ENCODE measurements around the gene CLCN7. TPM values are rescaled to one million over a fixed set of nuclear protein-coding genes. Genes with fewer than 3 reads are reported as not detected.
"Not testable (repeated sequence)": the region's sequence is repeated elsewhere in the genome, so short reads cannot be mapped to it uniquely, and the experiment has no call there.

CLCN7 gene
- polyA plus RNA-seq, 4 donors, result 36.8 to 78.5 (median 54.4) TPM

DNA sequence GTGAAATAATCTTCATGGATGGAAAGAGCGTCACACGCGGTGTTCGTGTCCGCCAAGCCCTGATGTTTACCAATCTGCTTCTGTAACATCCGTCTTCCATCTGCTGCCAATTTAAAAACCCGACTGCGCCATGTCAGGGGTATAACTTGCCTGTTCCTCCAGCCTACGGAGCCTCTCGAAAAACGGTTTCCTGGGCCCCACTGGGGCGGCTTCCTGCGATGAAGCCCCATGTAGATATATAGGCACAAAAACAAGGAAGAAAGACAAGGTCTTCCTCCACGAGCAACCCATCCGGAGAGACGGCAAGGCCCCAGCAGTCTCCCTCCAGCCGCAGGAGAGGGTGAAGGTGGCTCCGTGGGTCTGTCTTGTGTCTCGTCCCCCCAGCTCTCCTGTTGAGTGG lies 13.8 kb upstream of the CLCN7 start, which contains the start of gene PTX4:
Gene PTX4, minus strand, starts transcription at position 326 of the 400 bp plus-strand sequence. Its CDS starts 35 bp downstream, at position 291.
- DNase-seq (ENCODE audit: low read depth in 4 of 4, low spot score in 2 of 4), result no peak

DNA sequence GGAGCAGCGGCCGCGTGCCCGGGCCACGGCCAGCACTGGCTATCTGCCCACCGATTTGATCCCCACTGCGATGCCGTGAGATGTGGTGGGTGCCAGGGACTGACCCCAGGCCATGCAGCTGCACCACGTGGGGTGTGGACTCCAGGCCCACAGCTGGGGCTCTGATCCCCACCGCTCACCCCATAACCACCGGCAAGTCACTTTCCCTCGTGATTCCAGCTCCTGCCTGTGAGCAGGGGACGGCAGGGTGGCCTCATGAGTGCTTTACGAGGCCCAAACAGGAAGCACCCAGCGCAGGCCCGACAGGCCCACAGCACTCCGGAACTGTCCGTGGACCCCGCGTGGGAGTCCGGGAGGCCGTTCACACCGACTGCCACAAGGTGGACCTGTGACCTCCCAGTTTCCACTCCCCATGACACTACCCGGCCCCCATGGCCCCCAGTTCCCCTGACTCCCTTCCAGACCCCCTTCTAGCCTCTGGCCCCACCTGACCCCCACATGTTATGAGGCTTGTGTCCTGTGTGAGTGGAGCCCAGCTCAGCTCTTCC lies 13.3 kb upstream of the CLCN7 start:
- no peak for DNase-seq (ENCODE audit: low read depth in 4 of 4, low spot score in 2 of 4)

DNA sequence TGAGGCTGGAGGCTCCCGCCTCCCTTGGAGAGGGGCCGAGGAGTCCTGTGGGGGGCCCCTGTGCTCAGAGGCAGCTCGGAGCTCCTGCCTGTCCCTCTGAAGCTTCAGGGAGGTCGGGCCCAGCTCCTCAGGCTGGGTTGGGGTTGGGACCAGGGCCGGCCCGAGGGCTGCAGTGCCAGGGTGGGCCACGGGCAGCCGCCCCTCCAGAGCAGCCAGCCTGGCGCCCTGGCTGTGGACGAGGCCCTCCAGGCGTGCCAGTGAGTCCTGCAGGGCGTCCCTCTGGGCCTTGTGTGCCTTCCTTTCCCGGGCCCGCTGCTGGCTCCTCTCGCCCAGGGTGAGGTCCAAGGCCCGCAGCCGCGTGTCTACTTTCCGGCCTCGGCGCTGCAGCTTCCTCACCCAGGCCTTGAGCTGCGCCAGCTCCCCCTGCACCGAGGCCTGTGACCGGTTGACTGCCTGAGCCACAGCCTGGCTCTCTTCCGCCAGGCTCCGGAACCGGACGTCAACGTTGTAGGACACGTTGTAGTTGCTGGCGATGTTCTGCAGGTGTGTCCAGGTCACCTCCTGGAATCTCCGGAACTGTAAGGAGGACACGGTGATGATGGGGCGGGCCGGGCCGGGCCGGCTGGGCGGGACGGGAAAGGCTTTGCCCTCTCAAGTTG lies 12.7 kb upstream of the CLCN7 start:
- DNase-seq (ENCODE audit: low read depth in 4 of 4, low spot score in 2 of 4), result no peak

DNA sequence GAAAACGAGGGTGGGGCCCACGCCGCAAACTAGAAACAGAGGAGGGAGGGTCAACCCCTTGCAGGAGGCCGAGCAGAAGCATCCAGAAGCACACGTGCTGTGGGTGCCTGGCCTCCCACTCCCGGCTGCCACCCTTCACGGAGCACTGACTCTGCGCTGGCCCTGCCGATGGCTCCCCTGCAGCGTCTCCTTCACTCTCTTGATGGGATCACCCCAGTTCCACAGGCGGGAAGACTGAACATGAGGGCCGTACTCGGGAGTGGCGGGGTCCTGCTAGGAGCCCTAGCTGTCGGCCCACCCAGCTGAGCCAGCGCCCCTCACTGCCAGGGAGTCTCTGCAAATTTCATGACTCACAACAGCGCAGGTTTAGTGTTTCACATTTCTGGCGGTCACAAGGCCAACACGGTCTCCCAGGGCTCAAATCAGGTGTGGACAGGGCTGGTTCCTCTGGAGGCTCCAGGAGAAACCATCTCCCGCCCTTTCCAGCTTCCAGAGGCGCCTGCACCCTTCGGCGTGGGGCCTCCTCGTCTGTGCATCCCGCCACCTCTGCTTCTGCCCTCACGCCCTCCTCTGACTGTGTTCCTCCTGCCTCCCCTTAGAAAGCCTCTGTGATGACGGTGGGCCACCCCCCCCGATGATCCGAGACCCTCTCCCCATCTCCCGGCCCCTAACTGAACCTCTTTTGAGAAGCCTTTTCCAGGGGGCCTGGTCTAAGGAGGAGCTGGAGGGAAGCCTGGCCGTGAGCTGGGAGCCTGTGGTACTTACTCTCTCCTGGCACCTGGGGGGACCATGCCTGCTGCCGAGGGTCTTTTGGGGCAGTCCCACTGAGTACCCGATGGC lies 11.9 kb upstream of the CLCN7 start:
- no peak for DNase-seq (ENCODE audit: low read depth in 4 of 4, low spot score in 2 of 4)

DNA sequence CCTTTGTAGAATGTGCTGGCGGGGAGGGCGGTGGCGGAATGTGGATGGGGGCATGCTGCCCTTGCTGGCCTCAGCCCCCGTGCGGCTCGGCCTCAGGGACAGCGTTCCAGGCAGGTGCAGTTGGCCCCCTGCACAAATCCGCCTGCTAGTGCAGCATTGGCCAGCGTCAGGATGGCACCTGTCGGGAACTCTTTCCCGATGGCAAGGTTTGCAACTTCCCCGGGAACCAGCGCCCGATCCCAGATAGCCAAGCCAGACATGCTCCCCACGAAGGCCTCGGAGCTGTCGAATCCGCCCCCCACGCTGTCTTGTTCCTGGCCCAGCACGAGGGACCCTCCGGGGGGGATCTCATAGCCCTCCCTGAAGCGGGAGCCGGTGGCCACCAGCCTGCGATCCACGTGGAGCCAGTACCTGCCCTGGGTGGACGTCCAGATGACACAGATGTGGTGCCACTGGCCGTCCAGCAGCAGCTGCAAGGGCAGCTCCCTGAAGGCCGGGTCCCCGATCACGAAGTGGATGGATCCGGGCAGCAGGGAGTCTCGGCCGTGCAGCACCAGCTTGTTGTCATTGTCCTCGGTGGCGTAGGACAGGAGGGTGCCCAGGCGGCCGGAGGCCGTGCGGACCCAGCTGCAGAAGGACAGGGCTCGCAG lies 11.1 kb upstream of the CLCN7 start:
- no peak for DNase-seq (ENCODE audit: low read depth in 4 of 4, low spot score in 2 of 4)

DNA sequence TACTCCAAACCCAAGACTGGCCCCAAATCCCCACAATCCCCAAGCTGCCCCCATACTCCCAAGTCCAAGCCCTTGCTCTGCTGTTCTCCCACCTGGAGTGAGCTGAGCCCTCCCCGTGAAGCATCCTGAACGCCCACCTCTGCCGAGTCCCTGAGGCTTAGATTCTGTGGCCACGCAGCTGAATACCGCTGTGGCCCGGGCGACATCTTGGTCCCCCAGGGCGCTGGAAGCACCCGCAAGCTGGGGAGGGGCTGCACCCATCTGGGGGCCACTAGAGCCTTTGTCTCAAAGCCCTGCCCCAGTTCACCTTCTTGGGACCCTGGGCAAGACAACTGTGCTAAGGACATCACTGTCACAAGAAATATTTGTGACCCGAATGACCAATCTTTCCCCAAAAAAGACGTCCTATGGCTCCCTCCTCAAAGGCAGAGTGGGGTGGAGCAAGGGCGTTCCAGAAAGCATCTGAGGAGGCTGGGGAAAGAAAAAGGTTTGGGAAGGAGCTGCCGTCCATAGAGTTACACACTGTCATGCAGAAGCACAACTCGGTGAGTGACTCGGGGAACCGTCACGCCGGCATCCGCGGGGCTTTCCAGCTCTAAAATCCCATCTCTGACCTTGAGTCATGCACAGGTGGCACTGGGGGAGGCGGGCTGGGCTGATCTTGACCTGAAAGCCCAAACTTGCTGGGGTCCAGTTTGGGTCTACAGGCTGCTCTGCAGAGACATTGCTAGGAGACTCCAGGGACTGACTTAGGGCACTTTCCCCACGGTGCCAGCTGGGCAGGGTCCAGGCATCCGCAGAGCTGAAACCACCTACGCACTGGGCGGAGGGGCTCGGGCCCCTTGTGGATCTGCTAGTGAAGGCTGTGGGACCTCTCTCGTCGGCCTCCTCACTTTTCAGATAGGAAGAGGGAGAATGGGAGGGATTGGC lies 7.3 kb upstream of the CLCN7 start:
- no peak for DNase-seq (ENCODE audit: low read depth in 4 of 4, low spot score in 2 of 4)

DNA sequence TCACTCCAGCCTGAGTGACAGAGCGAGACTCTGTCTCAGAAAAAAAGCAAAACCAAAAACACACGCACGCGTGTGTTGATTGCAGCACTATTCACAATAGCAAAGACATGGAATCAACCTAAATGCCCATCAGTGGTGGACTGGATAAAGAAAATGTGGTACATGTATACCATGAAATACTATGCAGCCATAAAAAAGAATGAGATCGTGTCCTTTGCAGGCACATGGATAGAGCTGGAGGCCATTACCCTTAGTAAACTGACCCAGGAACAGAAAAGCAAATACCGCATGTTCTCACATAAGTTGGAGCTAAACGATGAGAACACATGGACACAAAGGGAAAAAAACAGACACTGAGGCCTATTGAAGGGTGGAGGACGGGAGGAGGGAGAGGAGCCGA lies 4.1 kb upstream of the CLCN7 start:
- not testable (repeated sequence) for DNase-seq (ENCODE audit: low read depth in 4 of 4, low spot score in 2 of 4)

DNA sequence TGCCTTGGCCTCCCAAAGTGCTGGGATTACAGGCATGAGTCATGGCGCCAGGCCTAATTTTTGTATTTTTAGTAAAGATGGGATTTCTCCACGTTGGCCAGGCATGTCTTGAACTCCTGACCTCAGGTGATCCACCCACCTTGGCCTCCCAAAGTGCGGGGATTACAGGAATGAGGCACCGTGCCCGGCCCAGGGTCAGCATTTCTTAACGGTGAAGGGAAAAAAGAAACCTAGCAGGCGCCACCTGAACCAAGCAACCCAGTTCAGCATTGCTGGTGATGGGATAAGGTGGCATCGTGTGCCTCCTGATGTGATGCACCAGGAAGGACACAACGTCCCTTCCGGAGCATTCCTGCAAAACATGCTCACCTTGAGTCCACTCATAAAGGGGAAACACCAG lies 2.2 kb upstream of the CLCN7 start:
- no peak for DNase-seq (ENCODE audit: low read depth in 4 of 4, low spot score in 2 of 4)

DNA sequence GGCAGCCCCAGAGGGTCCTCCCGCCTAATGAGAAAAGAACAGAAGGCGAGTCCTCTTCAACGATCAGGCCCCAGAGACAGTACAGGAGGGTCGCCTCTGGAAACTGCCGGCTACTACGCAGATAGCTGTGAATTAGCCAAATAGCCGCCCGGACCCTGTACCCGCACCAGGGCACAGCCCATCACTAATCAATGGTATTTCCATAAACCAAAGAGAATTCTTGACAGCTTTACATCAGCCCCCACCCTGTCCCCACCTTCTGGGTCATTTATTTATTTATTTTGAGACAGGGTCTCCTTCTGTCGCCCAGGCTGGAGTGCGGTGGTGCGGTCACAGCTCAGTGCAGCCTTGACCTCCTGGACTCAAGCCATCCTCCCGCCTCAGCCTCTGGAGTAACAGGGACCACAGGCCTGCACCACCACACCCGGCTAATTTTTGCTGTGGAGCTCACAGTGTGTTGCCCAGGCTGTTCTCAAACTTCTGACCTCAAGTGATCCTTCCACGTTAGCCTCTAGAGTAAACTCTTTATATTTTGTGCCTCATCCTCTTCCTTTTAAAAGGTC lies 805 bp upstream of the CLCN7 start:
- DNase-seq (ENCODE audit: low read depth in 4 of 4, low spot score in 2 of 4), result no peak

DNA sequence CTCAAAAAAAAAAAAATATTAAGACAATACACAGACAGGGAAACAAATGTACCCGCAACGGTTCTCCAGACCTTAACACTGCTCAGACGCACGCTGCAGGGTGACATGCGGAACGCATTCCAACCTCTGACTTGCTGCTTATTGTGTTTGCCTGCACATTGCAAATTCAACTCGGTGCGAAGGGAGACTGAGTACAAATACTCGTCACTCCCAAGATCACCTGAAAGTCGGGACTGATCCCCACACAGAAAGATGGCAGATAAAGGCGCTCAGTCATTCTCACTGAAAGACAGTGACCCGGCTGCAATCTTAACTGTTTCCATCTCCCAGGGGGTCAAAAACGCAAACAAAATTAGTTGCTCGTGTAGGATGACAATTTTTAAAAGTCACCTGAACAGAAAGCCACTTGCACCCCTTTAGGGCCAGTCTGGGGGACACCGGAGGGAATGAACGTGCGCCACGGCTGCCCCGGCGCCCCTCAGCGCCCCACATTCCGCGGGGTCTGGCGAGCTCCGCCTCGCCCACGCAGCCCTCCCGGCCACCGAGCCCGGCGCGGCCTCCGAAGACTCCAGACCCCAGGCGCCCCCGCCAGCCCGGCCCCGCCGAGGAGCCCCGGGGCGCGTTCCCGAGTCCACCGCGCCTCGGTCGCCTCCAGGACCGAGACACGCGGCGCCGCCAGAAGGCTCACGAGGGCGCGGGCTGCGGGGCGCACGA lies 589 bp downstream of the CLCN7 start:
- DNase-seq (ENCODE audit: low read depth in 4 of 4, low spot score in 2 of 4), result no peak

DNA sequence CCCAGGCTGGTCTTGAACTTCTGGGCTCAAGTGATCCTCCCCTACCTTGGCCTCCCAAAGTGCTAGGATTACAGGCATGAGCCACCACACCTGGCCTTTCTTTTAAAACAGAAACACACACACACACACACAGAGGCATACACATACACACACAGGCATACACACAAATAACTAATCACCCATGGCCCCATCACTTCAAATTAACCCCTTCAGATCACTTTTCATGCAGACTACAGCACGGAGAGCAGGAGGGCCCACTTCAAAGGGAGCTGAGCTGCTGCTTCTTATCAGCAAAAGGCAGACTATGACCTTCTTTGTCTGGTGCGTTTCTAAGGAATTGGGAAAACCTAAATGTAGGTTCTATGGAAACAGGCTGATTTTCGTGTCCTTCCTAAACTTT lies 1.9 kb downstream of the CLCN7 start:
- DNase-seq (ENCODE audit: low read depth in 4 of 4, low spot score in 2 of 4), result no peak

DNA sequence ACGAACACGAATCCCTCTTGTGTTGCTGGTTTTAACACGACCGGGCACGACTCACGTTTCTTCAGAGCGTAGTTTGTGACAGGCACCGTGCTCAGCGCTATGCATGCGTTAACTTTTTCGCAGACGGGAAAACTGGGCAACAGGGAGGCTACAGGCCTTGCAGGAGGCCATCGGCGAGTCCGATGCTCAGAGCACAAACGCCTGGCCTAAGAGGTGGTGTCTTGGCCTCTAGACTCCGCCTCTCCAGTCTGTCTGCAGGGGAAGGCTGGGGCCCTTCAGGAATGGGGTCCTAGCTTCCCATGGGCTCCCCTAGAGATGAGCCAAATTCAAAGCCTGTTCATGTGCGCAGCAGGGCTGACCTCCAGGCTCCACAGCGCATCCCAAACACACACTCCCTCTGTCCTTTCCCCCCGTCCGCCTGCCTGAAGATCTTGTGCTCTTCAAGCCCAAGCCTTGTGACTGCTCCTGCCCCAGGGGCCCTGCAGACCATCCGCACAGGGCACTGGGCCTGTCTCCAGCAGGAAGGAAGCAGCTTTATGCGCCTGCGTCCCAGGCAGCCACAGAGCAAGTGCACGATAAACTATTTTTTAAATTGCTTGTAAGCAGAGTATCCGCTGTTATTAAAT lies 3.1 kb downstream of the CLCN7 start:
- no peak for DNase-seq (ENCODE audit: low read depth in 4 of 4, low spot score in 2 of 4)

DNA sequence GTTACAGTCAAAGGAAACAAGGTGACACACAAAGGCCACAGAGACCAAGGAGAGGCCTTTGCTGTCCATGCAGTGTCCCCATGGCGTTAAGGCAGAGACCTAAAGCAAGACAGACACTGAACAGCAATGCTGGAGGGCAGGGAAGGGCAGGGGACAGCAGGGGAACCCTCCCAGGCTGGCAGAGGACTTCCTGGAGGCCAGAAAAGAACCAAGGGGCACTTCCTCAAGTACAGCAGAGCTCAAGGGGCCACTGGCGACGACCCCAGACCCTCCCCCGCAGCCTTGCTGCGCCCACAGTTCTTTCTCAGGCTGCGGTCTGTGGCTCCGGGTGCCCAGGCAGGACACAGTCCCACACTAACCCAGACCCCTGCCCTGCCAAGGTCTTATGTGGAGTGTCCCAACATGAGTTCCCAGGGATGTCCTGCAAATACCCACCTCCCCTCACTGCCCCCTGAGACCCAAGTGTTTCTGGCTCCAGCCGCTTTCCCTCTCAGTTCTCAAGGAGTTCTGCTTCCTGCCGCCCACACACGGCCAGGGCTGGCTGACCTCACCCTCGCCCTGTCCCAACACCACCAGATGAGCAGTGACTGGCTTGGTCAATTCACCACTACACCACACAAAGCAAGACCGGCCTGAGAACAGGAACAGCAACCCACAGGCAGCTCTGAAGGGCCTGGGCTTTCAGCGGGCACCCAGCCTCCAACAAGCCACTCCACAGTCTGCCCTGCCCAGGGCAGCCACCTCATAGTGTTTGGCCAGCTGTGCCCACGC lies 4.2 kb downstream of the CLCN7 start:
- no peak for DNase-seq (ENCODE audit: low read depth in 4 of 4, low spot score in 2 of 4)

DNA sequence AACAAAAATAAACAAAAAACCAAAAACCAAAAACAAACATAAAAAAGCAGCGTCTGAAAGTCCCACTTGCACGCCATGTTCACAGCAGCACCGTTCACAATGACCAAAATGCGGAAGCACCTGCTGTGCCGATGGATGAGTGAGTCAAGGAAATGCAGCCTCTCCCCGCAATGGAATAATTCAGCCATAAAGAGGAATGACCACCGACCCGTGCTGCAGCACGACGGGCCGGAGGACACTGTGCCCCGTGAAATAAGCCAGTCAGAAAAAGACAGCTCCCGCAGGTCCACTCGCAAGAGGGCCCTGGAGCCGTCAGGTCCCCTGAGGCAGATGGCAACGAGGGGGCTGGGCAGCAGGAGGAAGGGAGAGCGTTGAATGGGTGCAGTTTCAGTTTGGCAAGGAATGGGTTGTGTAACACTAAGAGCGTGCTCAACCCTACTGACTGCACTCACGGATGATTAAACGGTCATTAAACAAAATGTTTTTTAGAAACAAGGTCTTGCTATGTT lies 5.1 kb downstream of the CLCN7 start:
- DNase-seq (ENCODE audit: low read depth in 4 of 4, low spot score in 2 of 4), result no peak

DNA sequence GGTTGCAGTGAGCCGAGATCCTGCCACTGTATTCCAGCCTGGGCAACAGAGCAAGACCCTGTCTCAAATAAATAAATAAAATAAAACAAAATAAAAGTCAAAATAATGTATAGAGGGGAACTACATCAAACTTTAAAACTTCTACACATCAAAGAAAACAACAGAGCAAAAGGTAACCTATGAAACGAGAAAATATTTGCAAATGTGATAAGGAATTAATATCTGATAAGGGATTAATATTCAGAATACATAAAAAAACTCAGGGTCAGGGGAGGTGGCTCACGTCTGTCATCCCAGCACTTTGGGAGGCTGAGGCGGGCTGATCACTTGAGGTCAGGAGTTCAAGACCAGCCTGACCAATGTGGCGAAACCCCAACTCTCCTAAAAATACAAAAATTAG lies 5.7 kb downstream of the CLCN7 start:
- not testable (repeated sequence) for DNase-seq (ENCODE audit: low read depth in 4 of 4, low spot score in 2 of 4)

DNA sequence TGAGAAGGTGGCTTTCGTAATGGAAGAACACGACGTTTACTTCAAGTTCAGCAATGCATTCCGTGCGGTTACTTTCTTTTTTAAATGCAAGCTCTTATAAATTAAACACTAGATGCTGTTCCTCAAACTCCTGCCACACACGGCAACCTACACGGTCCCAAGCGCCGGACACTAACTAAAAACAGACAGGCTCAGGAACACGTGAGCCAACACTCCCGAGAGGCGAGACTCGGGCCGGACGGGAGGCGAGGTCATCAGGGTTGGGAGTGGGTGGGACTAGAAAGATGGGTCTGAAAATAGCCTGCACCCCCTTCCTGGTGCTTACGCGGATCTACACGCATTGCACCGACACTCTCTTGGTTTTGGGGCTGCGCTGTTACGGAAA lies 6.4 kb downstream of the CLCN7 start:
- no peak for DNase-seq (ENCODE audit: low read depth in 4 of 4, low spot score in 2 of 4)

DNA sequence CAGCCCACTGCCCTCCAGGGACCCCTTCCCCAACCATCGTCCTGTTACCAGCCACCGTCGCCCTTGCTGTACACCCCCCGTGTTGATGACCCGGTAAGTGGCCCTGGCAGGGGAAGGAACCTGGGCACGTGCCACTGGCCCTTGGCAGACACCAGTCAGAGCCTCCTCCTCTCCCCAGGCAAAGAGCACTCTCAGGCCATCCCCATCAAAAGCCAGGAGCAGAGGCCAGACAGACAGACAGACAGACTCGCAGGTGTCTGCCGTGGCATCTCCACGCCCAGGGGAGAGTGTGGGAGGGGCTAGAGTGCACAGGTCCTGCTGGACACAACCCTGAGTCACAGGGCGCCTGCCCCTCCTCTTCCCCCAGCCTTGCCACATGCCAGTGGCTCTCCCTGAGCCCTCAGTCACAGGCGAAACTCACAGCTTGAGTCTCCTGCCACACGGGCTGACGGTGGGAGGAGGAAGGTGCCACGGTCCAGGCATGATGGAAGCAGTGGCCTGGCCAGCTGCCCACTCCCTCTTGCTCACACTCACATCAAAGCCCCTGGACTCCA lies 7.8 kb downstream of the CLCN7 start:
- DNase-seq (ENCODE audit: low read depth in 4 of 4, low spot score in 2 of 4), result no peak

DNA sequence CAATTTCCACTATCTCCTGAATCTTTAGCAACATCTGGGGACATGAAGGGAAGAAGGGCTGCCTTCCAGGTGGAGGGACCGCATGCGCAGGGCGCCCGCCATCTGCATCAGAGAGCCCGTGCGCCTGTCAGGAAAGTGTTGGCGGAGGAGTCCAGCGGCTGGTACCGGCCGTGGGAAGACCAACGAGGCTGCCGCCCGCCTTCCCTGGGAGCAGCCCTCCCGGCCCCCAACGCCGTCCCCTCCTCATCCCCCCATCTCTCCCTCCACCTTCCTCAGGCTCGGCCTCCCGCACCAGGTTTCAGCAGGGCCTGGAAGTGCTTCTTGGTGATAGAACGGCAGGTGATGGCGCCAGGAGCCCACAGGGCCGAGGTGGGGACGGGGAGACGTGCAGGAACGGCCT lies 8.8 kb downstream of the CLCN7 start:
- no peak for DNase-seq (ENCODE audit: low read depth in 4 of 4, low spot score in 2 of 4)

Measured in left renal cortex interstitium (tissue), 4 donors.